Measurements from ENCODE around the gene TTC13. TPM values are rescaled to one million over a fixed set of nuclear protein-coding genes. Genes with fewer than 3 reads are reported as not detected.

Gene TTC13
- total RNA-seq, 1 experiment from 2014 or later = 30.1 TPM

- peaks cover 3% of the 10 kb centered on the region for H3K36me3 ChIP-seq (ENCODE audit: insufficient read depth, low read length, poor library complexity, severe bottlenecking)
- CTCF ChIA-PET = no interaction called here
- no peak overlapping the region for H3K27ac ChIP-seq (ENCODE audit: low read depth, low read length, poor library complexity, severe bottlenecking)
- no peaks in the 10 kb centered on the region for H3K27me3 ChIP-seq (replicated peaks; ENCODE audit: insufficient read depth, low read depth, low read length, poor library complexity)
- no TSS peak for BruUV-seq (replicated peaks)
- DNase-seq (ENCODE audit: low spot score) = no peak
- H3K4me3 ChIP-seq (ENCODE audit: low read depth, low read length, poor library complexity, severe bottlenecking) = no peak overlapping the region
- TF ChIP-seq EZH2 (IDR thresholded peaks at IDR 0.05; ENCODE audit: borderline replicate concordance, low read depth, low read length, poor library complexity, severe bottlenecking) (no peak), CTCF (conservative IDR thresholded peaks at IDR 0.05; ENCODE audit: low read depth, low read length) (no peak)
- no peaks in the 10 kb centered on the region for H3K4me1 ChIP-seq (ENCODE audit: insufficient read depth, low read length, poor library complexity, severe bottlenecking)
- H3K9me3 ChIP-seq (ENCODE audit: low read depth, low read length, poor library complexity, severe bottlenecking) = no peaks in the 10 kb centered on the region
- intact Hi-C loops (cut with micrococcal nuclease; ENCODE audit: unreplicated experiment) = no loop called here
- POLR2A ChIA-PET (ENCODE audit: low non-redundant PET) = no interaction called here
Observed at GRCh38 chr1:230957580-230957989, 21.1 kb downstream of the TTC13 start.

- ChIA-PET CTCF (no interaction called here), POLR2A (ENCODE audit: low non-redundant PET) (no interaction called here)
Observed at GRCh38 chr1:230950404-230950803, 28.3 kb downstream of the TTC13 start.

GRCh38 chr1:230948903-230949302 is 29.8 kb downstream of the TTC13 start:
- TF ChIP-seq EZH2 (IDR thresholded peaks at IDR 0.05; ENCODE audit: borderline replicate concordance, low read depth, low read length, poor library complexity, severe bottlenecking) = no peak
- TF ChIP-seq CTCF (conservative IDR thresholded peaks at IDR 0.05; ENCODE audit: low read depth, low read length) = no peak
- Histone ChIP-seq H3K27me3 (replicated peaks; ENCODE audit: insufficient read depth, low read depth, low read length, poor library complexity) (no peaks in the 10 kb centered on the region), H3K9me3 (ENCODE audit: low read depth, low read length, poor library complexity, severe bottlenecking) (no peaks in the 10 kb centered on the region), H3K36me3 (ENCODE audit: insufficient read depth, low read length, poor library complexity, severe bottlenecking) (no peaks in the 10 kb centered on the region), H3K4me3 (ENCODE audit: low read depth, low read length, poor library complexity, severe bottlenecking) (no peak overlapping the region), H3K27ac (ENCODE audit: low read depth, low read length, poor library complexity, severe bottlenecking) (no peak overlapping the region), H3K4me1 (ENCODE audit: insufficient read depth, low read length, poor library complexity, severe bottlenecking) (no peaks in the 10 kb centered on the region)
- POLR2A ChIA-PET (ENCODE audit: low non-redundant PET) = no interaction called here
- no peak for DNase-seq (ENCODE audit: low spot score)
- BruUV-seq (replicated peaks) = no TSS peak
- intact Hi-C loops (cut with micrococcal nuclease; ENCODE audit: unreplicated experiment) = no loop called here
- CTCF ChIA-PET = no interaction called here

More at GRCh38 chr1:230950404-230950803, 28.3 kb downstream of the TTC13 start:
- no peak for TF ChIP-seq CTCF (conservative IDR thresholded peaks at IDR 0.05; ENCODE audit: low read depth, low read length)
- no peak for TF ChIP-seq EZH2 (IDR thresholded peaks at IDR 0.05; ENCODE audit: borderline replicate concordance, low read depth, low read length, poor library complexity, severe bottlenecking)
- Histone ChIP-seq H3K4me3 (ENCODE audit: low read depth, low read length, poor library complexity, severe bottlenecking) (no peak overlapping the region), H3K27ac (ENCODE audit: low read depth, low read length, poor library complexity, severe bottlenecking) (no peak overlapping the region), H3K27me3 (replicated peaks; ENCODE audit: insufficient read depth, low read depth, low read length, poor library complexity) (no peaks in the 10 kb centered on the region), H3K9me3 (ENCODE audit: low read depth, low read length, poor library complexity, severe bottlenecking) (no peaks in the 10 kb centered on the region), H3K36me3 (ENCODE audit: insufficient read depth, low read length, poor library complexity, severe bottlenecking) (peaks cover 3% of the 10 kb centered on the region), H3K4me1 (ENCODE audit: insufficient read depth, low read length, poor library complexity, severe bottlenecking) (no peaks in the 10 kb centered on the region)
- DNase-seq (ENCODE audit: low spot score) = peak; percentile 35
- intact Hi-C loops (cut with micrococcal nuclease; ENCODE audit: unreplicated experiment) = no loop called here
- no TSS peak for BruUV-seq (replicated peaks)
